GM21381 (cell line): ENCODE results near the gene FLNC.

Experiments used
- ATAC-seq: cut with Tn5 transposase; IDR thresholded peaks from one replicate; pipeline ENCODE4 v1.9.1; 2021; ENCODE audit warnings: mild to moderate bottlenecking, moderate library complexity; ENCODE audit not compliant: unreplicated experiment

Gene FLNC, protein sequence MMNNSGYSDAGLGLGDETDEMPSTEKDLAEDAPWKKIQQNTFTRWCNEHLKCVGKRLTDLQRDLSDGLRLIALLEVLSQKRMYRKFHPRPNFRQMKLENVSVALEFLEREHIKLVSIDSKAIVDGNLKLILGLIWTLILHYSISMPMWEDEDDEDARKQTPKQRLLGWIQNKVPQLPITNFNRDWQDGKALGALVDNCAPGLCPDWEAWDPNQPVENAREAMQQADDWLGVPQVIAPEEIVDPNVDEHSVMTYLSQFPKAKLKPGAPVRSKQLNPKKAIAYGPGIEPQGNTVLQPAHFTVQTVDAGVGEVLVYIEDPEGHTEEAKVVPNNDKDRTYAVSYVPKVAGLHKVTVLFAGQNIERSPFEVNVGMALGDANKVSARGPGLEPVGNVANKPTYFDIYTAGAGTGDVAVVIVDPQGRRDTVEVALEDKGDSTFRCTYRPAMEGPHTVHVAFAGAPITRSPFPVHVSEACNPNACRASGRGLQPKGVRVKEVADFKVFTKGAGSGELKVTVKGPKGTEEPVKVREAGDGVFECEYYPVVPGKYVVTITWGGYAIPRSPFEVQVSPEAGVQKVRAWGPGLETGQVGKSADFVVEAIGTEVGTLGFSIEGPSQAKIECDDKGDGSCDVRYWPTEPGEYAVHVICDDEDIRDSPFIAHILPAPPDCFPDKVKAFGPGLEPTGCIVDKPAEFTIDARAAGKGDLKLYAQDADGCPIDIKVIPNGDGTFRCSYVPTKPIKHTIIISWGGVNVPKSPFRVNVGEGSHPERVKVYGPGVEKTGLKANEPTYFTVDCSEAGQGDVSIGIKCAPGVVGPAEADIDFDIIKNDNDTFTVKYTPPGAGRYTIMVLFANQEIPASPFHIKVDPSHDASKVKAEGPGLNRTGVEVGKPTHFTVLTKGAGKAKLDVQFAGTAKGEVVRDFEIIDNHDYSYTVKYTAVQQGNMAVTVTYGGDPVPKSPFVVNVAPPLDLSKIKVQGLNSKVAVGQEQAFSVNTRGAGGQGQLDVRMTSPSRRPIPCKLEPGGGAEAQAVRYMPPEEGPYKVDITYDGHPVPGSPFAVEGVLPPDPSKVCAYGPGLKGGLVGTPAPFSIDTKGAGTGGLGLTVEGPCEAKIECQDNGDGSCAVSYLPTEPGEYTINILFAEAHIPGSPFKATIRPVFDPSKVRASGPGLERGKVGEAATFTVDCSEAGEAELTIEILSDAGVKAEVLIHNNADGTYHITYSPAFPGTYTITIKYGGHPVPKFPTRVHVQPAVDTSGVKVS (N-terminal part only)

DNA sequence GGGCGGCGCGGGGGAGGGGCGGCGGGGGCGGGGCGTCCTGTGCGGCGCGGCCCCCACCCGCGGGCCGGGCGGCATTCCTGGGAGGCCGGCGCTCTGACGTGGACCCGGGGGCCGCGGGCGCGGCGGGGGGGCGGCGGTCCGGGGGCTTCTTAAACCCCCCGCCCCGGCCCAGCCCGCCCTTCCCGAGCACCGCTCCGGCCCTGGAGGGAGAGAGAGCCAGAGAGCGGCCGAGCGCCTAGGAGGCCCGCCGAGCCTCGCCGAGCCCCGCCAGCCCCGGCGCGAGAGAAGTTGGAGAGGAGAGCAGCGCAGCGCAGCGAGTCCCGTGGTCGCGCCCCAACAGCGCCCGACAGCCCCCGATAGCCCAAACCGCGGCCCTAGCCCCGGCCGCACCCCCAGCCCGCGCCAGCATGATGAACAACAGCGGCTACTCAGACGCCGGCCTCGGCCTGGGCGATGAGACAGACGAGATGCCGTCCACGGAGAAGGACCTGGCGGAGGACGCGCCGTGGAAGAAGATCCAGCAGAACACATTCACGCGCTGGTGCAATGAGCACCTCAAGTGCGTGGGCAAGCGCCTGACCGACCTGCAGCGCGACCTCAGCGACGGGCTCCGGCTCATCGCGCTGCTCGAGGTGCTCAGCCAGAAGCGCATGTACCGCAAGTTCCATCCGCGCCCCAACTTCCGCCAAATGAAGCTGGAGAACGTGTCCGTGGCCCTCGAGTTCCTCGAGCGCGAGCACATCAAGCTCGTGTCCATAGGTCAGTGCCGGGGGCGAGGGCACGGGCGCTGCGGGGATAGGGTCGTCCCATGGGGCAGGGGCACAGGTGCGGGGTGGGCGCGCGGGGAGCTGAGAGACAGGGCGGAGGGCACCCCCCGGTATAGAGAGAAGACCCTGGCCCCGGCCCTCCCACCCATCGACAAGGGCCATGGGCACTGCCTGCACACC is at the start of gene FLNC:
Gene FLNC, plus strand, starts transcription at position 176 of the 947 bp plus-strand sequence. Its CDS starts 232 bp downstream, at position 408.
- no peak for ATAC-seq

DNA sequence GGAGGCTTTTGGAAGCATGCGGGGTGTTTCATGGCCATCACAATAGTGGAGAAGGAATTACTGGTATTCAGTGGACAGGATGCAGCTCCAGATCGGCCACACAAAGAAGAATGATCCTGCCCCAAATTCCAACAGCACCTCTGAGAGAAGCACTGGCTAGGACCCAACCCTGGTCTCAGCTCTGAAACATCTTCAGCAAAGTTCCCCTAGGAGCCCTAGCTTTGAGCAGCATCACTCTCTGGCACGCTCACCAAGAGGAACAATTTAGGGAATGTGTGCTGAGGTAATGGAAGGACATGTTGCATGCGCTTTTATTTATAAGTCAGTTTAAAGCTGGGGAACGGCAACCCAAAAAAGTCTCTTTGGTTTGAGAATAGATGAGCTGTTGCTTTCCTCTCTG is 49.1 kb upstream of the FLNC start:
- no peak for ATAC-seq

DNA sequence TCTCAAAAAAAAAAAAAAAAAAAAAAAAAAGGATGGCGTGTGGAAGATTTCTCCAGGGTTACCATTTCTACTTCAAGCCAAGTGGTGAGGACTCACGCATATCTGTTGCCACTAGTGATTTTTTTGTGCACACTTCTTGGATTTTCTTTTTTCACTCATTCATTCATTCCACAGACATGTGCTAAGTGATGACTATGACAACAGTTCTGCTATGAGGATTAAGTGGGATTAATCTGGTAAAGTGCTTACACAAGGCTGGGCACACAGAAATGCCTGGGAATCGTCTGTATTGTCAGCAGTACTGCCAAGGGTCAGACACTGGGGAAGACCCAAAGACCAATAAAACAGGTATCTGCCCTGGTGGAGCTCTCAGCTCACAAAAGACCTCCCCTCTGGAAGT is 48.4 kb upstream of the FLNC start:
- no peak for ATAC-seq

DNA sequence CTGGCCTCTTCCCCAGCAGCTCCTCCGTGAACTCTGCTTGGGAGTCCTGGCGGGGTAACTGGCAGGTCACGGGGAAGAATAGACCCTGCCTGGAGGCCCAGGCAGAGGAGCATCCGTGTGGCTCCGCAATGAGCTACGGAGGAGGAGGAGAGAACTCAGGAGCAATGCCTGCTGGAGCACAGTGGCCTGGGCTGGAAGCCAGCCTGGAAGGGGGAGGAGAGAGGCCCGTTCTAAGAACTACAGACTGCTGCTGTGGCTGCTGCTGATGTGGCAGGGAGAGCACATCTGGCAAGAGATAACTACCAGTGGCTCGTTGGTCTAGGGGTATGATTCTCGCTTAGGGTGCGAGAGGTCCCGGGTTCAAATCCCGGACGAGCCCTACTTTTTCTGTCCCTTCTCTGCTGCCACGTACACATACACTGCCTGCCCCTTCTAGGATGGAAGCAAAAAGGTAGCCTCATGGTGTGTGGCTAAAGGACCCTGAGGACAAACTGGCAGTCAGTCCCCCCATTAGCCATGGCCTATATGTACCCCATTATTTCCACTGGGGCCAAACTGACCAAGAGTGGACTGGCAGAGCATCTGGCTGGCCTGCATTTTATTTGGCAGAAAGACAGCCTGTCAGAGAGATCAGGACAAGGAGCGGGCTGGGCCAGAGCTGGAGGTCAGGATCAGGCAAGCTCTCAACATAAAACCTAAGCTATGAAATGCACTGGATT is 46.9 kb upstream of the FLNC start:
- no peak for ATAC-seq

DNA sequence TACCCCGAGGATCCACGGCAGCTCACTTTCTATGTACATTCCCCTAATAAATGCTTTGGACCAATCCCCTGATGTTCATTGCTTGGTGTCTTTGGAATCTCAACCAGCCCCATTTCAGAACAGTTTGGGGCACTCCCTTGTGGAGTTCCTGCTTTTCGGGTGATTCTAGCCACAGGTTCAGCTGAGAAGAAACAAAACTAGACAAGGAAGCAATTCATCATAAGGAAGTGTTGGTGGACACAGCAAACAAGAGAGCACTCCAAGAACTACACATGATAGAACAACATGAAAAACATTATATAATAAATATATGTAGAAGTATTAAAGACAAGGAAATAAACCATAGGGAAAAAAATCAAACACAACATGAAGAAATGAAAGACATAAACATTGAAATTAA is 44.5 kb upstream of the FLNC start:
- ATAC-seq: no peak

DNA sequence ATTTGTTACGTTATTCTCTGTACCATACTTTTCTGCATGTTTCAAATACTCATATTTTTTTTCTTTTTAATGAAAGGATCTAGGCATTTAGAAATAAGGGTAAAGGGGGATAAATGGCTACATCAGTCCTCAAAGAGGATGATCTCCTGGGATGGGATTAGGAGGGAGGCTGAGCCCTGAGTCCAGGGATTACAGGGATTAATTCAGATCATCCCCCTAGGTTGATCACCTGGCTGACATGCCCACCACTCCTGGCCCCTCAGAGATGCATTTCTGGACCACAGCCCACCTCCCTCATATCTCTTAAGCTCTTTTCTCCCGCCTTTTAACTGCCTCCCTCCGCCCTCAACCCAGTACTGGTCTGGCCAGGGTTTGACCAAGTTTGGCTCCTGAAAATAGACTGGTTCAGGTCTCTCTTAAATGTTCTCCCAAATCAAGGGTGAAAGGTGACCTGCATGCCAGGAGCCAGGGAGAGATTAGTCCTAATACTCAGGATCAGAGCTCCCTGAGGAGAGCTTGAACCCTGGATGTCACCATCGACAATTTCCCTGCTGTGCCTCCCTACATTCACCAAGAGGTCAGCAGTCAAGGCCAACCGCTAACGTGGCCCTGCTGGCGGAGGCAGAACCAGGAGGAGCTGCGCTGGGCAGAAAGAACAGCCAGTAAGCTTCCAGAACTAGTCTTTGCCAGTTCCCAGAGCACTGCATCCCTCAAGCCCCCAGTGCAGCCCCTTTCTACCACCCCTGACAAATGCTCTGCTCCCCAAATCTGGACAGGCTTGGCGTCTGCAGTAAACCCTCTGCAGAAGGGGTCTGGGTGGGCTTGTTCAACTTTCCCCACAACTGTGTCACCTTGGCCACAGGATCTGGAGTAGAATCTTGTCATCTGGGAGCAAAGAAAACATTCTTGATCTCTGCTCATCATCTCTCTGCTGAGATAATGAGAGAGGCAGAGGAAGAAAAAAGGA is 41.5 kb upstream of the FLNC start:
- ATAC-seq: no peak

DNA sequence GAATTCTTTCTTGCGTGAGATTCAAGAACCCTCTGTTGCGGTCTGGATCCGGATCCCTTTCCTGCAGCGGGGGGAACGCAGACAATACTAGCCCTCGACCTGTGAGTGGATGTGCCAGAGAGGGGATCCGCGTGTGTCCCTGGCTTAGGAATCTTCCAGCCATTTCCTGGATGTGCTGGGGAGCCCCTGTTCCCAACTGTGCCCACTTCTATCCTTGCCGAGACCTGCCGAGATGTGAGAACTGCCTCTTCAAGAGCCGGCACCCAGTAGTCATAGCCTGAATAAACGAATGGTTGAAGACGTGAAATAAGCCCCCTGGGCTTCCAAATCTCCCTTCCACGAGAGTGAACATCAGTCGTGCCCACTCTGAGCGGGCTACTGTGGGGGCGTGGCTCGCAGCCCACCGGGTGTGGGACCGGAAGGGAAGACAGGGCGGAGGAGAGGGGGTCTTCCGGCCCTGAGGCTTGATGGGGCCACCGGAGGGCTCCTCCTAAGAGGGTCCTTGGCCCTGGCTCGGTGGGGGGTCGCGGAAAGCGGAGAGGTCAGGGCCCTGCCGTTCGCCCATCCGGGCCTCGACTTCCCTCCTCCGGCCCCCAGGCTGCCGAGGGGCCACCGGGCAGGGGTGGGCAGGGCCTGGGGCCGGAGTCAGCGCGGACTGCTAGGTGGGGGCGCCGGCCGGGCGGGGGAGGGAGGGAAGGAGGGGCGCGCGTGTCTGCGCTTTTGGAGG is 39.7 kb upstream of the FLNC start:
- ATAC-seq: no peak

DNA sequence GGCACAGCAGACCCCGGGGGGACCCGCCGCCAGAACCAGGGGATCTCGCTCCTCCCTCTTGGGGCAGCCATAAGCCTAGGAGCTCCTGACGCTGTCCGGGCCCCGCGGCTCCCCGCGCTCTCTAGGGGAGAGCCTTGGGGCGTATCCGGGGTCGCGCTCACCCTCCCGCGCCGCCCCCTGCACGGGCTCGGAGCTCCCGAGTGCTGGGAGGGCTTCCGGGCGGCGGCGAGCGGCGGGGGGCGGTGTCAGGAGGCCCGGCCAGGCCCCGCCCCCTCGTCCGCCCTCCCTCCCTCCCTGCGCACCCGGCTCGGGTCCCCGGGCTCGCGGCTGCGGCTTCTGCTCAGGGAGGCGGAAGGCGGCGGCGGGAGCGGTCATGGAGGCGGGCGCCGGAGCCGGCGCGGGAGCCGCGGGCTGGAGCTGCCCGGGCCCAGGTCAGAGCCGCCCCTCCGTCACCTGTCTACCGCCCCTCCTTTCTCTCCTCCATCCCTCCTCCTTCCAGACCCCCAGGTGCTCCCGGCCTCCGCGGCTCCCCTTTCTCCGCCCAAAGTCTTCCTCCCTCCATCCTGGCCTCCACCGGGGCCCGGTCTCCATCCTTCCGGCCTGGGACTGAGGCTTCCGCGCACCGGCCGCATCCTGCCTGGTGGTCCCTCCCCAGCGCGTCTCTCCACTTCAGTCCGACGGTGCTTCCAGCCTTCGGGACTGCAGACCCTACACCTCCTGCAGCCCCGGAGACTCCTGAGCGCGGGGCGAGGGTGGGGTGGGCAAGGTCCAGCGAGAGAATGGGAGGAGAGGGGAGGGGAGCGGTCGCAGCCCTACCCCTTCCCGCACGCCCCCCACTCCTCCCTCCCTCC is 38.9 kb upstream of the FLNC start, which contains the start of gene CCDC136:
Gene CCDC136, plus strand, starts transcription at position 848 of the 851 bp plus-strand sequence. CDS start 444 bp downstream, outside the sequence.
- ATAC-seq: peak; percentile 78

DNA sequence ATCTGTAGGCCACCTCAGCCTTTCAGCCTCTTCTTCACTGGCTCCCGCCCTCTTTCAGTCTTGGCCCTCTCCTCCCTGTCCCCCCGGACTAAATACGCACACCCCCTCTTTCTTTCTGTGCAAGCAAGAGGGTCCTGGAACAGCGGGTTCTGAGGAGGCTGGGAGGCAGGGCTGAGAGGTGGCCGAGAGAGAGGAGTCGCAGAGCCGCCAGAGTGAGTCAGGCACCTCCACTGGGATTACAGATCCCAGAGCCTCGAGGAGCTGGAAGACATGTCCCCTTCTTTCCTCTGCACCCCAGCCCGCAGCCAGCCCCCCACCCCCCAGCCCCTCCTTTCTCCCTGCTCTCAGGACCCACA is 38.3 kb upstream of the FLNC start:
- ATAC-seq: no peak

DNA sequence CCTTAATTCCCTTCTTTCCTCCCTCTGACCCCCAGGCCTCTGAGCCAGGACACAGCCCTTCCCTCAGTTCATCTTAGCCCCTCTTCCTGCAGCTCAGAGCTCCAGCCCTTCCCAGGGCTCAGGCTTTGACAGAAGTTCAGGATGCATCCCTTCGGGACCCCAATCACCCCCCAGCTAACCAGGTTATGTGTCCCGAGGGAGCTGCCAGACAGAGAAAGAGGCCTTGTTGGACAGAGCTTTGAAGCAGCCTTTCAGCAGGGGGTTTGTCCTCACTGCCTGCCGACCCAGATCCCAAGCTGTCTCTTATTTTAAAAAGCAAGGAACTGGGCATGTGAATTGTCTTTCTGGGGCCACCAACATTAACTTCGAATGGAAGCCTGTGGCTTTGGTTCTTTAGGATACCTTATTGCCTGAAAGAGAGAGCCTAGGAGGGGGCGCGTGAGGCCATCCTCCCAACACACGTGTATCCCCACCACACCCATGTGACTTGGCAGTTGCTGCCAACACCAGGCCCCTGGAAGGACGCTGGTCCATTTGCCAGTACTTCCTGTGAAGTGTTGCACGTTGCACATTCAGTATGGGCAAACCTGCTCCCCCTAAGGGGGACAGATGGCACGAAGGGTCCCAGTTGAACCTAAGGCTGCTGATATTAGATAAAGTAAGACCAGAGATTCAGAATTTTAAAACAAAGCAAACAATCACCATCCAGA is 37.6 kb upstream of the FLNC start:
- ATAC-seq: no peak

DNA sequence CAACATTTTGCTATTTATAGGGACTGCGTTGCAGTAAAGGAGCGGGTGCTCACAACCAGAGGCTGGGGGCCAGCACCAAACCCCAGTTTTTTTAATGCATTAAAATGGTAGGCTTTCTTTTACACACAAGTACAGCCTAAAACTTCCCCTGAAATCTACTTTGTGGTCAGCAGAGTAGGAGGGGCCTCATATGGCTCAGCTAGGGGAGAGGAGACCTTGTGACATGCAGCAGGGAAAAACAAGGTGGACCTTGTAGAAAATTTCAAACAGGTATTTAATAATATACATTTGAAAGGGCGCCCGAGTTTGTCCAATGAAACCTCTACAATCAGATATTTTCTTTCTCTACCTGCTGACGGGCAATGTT is 37.0 kb upstream of the FLNC start:
- no peak for ATAC-seq

DNA sequence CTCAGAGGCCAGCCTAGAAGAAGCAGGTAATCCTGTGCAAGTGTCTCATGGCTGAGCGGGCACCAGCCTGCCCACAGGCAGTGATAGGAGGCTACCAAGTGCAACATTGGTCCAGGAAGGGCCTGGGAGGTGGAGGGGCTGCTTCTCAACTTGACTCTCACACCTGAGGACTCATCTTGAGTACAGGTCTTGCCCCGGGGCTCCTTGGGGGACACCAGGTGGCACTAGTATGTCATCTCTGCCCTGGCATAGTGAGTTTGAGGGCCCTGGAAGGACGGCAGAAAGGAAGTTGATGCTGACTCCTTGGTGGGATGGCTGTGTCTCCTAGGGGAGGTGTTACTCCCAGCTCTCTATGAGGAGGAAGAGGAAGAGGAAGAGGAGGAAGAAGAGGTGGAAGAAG is 36.2 kb upstream of the FLNC start:
- no peak for ATAC-seq

DNA sequence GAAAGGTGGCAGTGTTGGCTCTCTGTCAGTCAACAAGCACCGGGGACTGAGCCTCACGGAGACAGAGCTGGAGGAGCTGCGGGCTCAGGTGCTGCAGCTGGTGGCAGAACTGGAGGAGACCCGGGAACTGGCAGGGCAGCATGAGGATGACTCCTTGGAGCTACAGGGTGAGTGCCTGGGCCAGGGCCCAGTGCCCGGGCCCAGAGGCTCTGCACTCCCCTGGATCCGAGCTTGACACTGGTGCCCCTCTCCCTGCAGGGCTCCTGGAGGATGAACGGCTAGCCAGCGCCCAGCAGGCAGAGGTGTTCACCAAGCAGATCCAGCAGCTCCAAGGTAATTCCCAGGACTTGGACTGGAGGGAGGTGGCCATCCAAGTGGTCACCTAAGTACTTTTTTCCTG is 35.8 kb upstream of the FLNC start:
- no peak for ATAC-seq

DNA sequence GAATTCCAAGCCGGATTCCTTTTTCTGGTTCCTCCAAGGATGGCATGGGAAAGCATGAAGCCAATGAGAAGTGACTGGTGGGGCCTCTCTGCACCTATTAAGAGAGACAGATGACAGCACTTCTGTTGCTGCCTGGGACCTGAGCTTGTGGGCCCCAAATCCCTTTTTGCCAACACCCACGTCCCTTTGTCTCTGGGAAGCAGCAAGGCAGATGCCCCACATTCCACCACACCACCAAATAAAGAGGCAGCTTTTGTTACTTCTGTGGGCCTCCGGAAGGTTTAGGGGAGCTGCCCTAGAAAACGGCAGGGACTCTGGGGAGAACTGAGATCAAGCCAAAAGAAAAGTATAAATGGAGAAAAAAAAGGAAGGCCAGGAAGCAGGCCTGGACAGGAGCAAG is 35.1 kb upstream of the FLNC start:
- no peak for ATAC-seq

DNA sequence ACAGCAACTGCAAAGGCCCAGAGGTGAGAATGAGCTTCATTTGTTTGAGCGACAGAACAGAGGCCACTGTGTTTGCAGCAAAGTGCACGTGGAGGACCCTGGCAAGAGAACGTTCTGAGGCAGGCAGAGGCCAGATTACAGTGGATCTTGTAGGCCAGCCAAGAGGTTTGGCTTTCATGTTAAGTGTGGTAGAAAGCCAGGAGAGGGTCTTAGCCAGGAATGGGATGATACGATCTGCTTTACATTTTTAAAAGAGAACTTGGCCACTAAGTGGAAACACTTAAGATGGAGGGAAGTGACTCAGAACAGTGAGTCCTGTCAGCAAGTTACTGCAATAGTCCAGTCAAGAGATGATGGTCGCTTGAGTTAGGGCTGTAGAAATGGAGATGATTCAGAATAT is 33.9 kb upstream of the FLNC start:
- no peak for ATAC-seq

DNA sequence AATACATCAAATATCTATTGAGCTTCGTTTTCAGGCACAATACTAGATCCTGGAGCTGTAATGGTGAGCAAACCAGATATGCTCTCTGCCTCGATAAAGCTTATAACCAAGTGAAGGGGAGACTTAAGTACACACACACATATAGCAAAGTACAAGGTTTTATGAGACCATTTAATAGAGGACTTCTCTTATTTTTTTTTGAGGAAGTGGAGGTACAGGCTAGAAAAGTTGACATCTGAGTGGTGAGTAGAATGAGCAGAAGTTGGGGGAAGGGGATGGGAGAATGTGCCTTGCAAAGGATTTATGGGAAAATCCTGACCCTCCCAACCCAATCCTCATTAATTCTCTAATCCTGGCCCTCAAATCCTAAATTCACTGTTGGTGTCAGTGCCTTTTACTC is 30.8 kb upstream of the FLNC start:
- no peak for ATAC-seq
